Measurements from ENCODE around the gene ZNF682.
"Not testable (repeated sequence)": the region's sequence is repeated elsewhere in the genome, so short reads cannot be mapped to it uniquely, and the experiment has no call there.

The ZNF682 gene

GRCh38 chr19:19966862-19967261, 72.4 kb downstream of the ZNF682 start:
- no peak for DNase-seq

- DNase-seq, result not testable (repeated sequence)
These were observed 73.2 kb downstream of the ZNF682 start for GRCh38 chr19:19966126-19966525.

- no peak for DNase-seq
These were observed 74.9 kb downstream of the ZNF682 start for GRCh38 chr19:19964416-19964815.

GRCh38 chr19:19959151-19959799, 80.0 kb downstream of the ZNF682 start:
- DNase-seq, result peak; percentile 75

GRCh38 chr19:19957766-19958165, 81.5 kb downstream of the ZNF682 start:
- DNase-seq, result not testable (repeated sequence)

- DNase-seq, result no peak
These were observed 82.8 kb downstream of the ZNF682 start for GRCh38 chr19:19956434-19957075.

GRCh38 chr19:19955208-19955607, 84.1 kb downstream of the ZNF682 start:
- DNase-seq, result no peak

All from stimulated activated CD4-positive, alpha-beta T cell treated with anti-CD3 and anti-CD28 coated beads, Interleukin-15, amount 100 ng/mL, for 24 hours (primary cell).